GM12891 (cell line): Measurements from ENCODE around the gene BPTF.
A peak's percentile ranks its signal among the peaks of the same experiment; 100 is the strongest.
"Not testable (repeated sequence)": the region's sequence is repeated elsewhere in the genome, so short reads cannot be mapped to it uniquely, and the experiment has no call there.

Experiments
- DNase-seq: peaks from one replicate; pipeline ENCODE4 v3.0.0; 2011; ENCODE audit warnings: low spot score; ENCODE audit not compliant: insufficient read length
- FAIRE-seq: peaks from 2 replicates; lab custom pipeline; 2011; peaks lifted over from hg19 to GRCh38; lab: Jason Lieb, UNC
- PAX5 ChIP-seq: IDR thresholded peaks from 2 replicates; pipeline ENCODE4 v1.6.1; 2011; ENCODE audit warnings: low read length, moderate library complexity, mild to moderate bottlenecking; ENCODE audit not compliant: insufficient read depth, severe bottlenecking
- POLR2A ChIP-seq: IDR thresholded peaks from 2 replicates; pipeline ENCODE4 v1.6.1; 2011; ENCODE audit warnings: low read depth, low read length, control low read depth
- POLR2AphosphoS5 ChIP-seq: IDR thresholded peaks from 2 replicates; pipeline ENCODE4 v1.6.1; 2011; ENCODE audit warnings: low read depth, low read length, control low read depth
- POU2F2 ChIP-seq: IDR thresholded peaks from 2 replicates; pipeline ENCODE4 v1.6.1; 2011; ENCODE audit warnings: low read depth, mild to moderate bottlenecking, control low read depth, low read length, moderate library complexity
- SPI1 ChIP-seq: IDR thresholded peaks from 2 replicates; pipeline ENCODE4 v1.6.1; 2011; ENCODE audit warnings: low read depth, low read length, control low read depth
- TAF1 ChIP-seq: IDR thresholded peaks from 2 replicates; pipeline ENCODE4 v1.6.1; 2011; ENCODE audit warnings: low read depth, low read length, control low read depth

Gene BPTF

DNA sequence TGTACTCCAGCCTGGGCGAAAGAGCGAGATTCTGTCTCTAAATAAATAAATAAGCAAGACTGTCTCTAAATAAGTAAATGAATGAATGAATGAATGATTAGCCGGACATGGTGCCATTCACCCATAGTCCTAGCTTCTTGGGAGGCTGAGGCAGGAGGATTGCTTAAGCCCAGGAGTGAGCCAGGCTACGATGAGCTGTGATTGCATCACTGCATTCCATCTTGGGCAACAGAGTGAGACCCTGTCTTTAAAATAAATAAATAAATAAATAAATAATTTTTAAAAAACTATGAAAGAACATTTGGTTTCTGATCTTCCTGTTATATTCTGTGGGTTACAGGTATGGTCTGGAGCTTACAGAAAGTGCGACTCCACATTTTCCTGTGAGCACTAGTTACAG is 105.9 kb downstream of the BPTF start:
- DNase-seq (no peak), FAIRE-seq (no peak)
- no peak for TF ChIP-seq POLR2AphosphoS5
- no peak for TF ChIP-seq PAX5
- no peak for TF ChIP-seq TAF1
- TF ChIP-seq SPI1: no peak
- TF ChIP-seq POU2F2: no peak
- no peak for TF ChIP-seq POLR2A

DNA sequence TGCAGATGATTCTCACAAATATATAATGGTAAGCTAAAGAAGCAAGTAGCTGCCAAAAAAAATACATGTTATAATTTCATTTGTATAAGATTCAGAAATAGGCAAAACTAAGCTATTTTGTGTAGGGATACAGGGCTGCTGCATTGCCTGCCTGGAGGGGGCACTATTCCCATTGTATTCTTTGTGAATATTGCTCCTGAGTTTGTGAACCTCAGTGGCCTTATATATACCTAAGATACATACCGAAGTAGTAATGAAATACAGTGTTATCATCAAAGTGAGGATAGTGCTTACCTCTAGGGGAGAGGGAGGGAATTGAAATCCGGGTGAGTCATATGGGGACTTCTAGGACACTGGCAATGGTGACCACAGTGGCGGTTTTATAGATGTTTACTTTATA is 117.5 kb downstream of the BPTF start:
- TF ChIP-seq POLR2AphosphoS5 (no peak), POU2F2 (no peak), SPI1 (no peak), PAX5 (no peak), TAF1 (no peak)
- DNase-seq (no peak), FAIRE-seq (no peak)

DNA sequence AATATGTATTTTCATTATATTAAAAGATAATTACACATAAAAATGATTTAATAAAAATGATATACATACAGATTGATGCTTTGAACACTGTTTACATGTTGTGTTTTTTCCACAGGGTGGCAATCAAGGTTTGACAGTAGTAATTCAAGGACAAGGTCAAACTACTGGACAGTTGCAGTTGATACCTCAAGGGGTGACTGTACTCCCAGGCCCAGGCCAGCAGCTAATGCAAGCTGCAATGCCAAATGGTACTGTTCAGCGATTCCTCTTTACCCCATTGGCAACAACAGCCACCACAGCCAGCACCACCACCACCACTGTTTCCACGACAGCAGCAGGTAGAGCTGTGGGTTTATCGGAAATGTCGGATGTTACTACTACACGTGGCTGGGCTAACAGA is 118.7 kb downstream of the BPTF start:
- TF ChIP-seq POLR2A: no peak
- no peak for TF ChIP-seq POU2F2
- TF ChIP-seq POLR2AphosphoS5: no peak
- TF ChIP-seq TAF1: no peak
- no peak for TF ChIP-seq PAX5
- no peak for TF ChIP-seq SPI1
- DNase-seq (no peak), FAIRE-seq (no peak)

DNA sequence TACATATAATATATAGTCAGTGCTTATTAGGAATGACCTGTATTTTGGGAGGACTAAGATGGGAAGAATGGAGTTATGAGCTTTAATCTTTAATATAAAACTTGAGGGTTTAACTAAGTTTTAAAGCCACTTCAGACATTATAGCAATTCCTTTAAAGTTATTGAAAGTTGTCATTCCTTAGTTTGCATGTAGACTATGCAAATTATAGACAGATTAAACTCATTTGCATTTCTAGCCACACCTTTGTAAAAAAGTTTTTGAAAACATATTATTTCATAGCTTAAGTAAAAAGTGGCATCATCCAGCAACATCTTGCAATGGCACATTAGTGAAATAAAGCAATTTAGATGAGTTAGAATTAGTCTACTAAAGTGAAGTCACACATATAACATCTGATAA is 121.2 kb downstream of the BPTF start:
- no peak for TF ChIP-seq TAF1
- FAIRE-seq: no peak
- DNase-seq: no peak

DNA sequence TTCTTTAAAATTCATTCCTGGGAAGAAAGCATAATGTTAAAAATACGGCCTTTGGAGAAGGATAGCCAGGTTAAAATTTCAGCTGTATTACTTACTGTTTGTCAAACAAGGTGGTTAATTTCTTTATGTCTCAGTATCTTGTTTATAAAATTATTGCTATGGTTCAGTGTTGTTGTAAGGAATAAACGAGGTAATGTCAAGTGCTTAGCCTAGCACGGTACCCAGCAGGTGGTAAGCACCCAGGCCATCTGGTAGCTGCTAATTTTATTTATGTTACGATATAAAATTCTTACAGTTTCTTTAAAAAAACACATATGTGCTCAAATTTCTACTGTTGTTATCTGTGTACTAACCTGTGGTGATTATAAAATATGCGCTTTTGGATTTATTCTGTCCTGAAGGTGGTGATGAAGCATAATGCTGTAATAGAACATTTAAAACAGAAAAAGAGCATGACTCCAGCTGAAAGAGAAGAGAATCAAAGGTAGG is 122.1 kb downstream of the BPTF start:
- no peak for TF ChIP-seq POLR2AphosphoS5
- TF ChIP-seq TAF1: no peak
- TF ChIP-seq POU2F2: no peak
- no peak for TF ChIP-seq PAX5
- no peak for TF ChIP-seq SPI1
- no peak for TF ChIP-seq POLR2A
- no peak for FAIRE-seq

DNA sequence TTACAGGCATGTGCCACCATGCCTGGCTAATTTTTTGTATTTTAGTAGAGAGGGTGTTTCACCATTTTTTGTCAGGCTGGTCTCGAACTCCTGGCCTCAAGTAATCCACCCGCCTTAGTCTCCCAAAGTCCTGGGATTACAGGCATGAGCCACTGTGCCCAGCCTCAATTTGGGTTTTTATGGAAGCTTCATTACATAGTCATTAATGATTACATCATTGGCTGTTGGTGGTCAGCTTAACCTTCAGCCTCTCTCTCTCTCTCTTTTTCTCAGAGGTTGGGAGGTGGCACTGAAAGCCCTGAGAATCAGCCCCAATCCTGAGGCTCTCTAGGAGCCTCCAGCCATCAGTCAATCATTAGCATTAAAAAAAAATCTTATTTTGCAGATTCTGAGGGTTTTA is 125.6 kb downstream of the BPTF start:
- DNase-seq: no peak
- TF ChIP-seq SPI1: no peak
- no peak for TF ChIP-seq TAF1
- no peak for TF ChIP-seq POLR2A
- no peak for TF ChIP-seq PAX5
- FAIRE-seq: no peak

More for the DNA sequence above, 122.1 kb downstream of the BPTF start:
- no peak for DNase-seq

DNA sequence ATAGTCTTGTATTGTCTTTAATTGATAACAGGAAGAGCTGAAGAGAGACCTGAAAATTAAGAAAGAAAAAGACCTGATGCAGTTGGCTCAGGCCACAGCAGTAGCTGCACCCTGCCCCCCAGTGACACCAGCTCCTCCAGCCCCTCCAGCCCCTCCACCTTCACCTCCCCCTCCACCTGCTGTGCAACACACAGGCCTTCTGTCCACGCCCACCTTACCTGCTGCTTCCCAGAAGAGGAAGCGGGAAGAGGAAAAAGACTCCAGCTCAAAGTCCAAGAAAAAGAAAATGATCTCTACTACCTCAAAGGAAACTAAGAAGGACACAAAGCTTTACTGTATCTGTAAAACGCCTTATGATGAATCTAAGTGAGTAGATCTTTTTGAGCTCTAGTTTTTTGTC is 134.2 kb downstream of the BPTF start:
- DNase-seq (no peak), FAIRE-seq (no peak)
- TF ChIP-seq TAF1 (no peak), POU2F2 (no peak), POLR2AphosphoS5 (no peak), PAX5 (no peak), SPI1 (no peak), POLR2A (no peak)

DNA sequence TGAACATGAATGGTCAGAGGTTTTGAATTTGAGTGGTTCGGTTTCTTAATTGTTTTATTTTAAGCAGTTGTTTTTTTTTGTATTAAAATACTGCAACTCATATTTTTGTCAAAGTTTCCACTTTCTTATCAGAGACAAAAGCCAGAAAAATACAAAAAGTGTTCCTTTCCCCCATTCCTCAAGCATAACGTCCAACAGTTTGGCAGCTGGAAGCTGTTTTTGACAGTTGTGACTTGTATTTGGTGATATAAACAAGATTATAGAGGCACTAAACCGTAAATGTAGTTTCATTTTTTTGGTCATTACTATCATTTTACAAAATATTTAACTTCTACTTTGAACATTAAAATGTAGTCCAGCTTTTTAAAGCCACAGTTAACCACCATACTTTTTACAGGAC is 135.0 kb downstream of the BPTF start:
- not testable (repeated sequence) for DNase-seq, FAIRE-seq

DNA sequence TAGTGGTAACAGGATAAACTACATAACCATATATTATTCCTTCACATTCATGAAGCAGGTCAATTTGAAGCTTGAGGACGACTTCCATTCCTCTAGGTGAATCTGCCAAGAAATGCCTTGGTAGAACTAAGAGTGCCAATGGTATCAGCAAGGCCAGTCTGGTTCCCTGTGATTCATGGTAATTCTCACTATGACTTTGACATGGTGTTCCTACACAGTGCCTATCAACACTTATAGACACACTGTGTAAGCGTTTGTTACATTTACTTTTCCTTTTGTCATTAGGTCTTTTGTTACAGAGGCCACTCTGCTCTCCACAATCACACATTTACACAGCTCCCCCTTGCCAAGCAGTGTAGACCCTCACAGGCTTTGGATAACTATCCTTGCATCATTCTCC is 136.9 kb downstream of the BPTF start:
- not testable (repeated sequence) for DNase-seq, FAIRE-seq

DNA sequence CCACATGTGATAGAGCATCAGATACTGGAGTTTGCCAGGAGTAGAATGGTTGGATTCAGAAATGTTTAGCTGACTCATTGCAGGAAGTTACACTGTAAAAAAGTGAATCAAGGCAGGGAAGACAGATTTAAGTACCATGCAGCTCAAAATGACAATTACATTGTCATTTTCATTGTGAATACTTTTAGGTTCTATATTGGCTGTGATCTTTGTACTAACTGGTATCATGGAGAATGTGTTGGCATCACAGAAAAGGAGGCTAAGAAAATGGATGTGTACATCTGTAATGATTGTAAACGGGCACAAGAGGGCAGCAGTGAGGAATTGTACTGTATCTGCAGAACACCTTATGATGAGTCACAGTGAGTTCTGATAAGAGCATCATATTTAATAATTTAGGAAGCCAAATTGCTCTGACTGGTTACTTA is 137.9 kb downstream of the BPTF start:
- not testable (repeated sequence) for DNase-seq
- peak; percentile 76 for FAIRE-seq

DNA sequence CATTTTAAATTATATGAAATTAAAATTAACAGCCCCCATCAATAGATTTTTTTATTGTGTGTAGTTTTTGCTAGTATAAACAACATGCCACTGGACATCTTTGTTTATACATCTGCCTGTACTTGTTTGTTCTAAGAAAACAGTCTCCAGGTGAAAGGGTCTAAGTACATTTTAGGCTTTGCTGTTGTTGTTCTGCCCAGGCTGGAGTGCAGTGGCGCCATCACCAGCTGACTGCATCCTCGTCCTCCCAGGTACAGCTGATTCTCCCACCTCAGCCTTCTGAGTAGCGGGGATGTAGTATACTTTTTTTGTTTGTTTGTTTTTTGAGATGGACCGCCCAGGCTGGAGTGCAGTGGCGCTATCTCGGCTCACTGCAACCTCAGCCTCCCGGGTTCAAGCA is 145.5 kb downstream of the BPTF start:
- FAIRE-seq (no peak), DNase-seq (no peak)
- no peak for TF ChIP-seq POLR2AphosphoS5

DNA sequence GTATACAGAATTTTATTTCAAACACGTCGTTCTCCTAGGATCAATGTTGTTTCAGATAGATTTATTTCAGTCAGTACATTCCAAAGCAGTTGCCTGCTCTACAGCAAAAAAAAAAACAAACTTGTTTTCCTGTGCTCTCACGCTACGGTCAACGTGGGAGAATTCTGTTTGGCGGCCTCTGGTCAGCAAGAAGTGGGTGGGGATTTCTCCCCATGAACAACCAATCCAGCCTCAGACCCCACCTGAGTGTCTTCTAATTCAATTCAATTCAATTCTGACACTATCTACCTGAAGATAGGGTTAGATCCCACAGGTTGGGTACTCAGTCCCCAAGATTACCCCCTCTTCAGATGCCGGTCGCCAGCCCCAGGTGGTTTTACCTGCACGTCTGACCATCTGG is 148.9 kb downstream of the BPTF start:
- no peak for FAIRE-seq
- TF ChIP-seq POLR2A: no peak
- no peak for TF ChIP-seq SPI1
- TF ChIP-seq POU2F2: no peak
- TF ChIP-seq TAF1: no peak
- no peak for TF ChIP-seq PAX5
- no peak for TF ChIP-seq POLR2AphosphoS5
- no peak for DNase-seq
